ENCODE measurements around the gene CFAP45.

Gene CFAP45

DNA sequence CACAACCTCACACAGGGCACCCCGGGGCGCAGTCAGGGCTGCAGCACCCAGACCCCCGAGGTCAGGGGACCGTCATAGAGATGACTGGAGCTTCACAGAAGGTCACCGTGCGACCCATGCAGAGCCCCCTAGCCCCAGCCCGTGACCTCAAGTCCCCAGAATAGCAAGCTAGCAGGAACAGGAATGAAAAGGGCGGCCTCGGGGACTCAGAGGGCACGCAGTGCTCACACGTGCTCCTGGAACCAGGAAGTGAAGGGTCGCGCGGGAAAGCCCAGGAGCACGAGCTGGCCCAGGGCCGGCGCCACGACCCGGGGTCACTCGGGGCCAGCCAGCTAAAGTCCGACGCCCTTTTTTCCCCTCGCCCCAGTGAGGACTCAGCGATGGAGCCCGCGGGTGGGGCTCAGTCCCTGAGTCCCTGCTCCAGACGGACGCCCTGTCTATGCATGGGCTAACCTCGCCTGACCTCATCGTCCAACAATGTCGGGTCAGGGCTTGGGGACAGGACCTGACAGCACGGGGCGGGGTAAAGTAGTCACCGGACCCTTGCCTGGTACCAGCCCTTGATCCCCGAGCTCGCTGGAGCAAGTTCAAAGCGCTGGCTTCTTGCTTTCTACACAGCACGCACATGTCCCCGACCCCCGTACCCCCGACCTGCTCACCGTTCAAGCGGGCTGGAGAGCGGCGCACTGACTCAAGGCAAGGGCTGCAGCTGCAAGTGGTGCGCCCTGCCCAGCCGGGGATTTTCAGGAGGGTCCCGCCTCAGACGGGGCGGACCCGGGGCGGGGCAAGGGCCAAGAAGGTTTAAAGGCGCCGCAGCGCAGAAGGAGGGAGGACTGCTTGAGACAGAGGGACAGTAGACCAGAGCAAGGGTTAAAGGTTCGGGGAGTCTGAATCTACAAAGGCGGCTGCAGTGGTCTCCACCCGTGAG lies 25.1 kb upstream of the CFAP45 start, which contains the start of gene TAGLN2:
TSS of gene TAGLN2 (minus strand) at position 717 of the 928 bp plus-strand sequence. CDS start 4,998 bp downstream, outside the sequence.
- DNase-seq (ENCODE audit: low read depth in 2 of 3, low spot score in 2 of 3): peak; percentile 76 to 89 (median 84)

DNA sequence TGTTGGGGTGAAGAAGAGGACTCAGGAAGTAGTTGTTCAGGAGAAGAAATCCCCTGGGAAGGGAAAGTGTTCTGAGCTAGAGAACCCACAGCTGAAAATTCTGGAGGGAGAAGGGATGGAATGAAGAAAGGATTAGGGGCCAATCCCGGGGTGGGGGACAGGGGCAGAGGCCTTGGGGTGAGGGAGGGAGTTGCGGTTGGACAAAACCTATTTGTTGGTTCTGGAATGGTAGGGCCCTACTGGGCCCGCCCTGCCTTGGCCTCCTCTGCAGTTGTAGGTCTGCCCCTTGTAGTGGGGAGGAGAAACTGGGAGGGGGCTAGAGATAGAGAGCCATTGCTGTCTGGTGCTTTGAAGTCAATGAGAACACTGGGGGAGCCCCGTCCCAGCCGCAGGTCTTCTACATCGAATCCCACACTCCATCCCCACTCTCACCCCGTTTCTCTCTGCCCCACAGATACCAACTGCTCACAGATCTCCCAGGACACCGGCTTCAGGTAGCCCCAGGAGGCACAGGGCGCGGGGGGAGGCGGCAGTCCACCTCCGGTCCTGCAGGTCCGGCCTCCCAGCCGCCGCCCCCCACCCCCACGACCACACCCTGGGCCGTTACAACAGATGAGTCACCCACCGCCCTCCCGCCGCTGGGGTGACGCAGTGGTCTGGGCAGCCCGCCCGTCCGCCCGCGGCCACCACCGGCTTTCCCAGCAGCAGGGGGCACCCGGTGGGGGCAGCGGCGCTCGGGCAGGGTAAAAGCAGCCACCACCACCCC lies 24.2 kb upstream of the CFAP45 start:
- peak in 2 of 3 experiments; percentile 44 to 66 for DNase-seq (ENCODE audit: low read depth in 2 of 3, low spot score in 2 of 3)

DNA sequence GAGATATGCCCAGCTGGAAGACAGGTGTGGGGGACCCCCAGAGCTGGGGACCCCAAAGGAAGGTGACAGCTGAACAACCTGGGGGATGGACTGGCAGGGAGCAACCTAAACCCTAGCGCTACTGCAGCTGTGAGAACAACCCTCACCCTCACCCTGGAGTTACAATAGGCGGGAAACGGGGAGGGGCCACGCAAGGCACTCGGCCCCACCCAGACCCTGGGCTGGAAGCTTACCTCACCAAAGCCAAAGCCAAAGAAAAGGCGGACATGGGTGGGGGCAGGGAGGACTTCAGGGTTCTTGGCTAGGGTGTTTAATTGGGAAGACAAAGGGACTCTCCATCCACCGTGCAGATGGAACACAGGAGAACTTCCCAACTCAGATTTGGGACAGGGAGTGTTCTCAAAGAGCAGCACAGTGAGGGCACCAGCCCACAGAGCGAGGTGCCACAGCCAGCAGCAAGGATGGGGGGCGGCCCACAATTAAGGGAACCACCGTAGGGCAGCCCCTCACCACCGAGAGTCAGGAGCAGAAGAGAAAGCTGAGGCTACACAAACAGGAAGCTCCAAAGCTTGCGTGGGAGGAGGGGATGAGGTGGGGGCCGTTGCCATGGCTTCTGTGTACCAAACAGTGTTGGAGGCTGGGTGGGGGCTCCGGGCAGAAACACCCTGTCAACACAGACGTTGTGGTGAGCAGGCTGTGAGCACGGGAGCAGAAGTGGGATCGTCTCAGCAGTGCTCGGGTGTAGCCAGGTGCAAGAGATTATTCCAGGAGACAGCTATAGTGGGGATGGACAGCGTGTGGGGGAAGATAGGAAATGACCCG lies 23.4 kb upstream of the CFAP45 start:
- DNase-seq (ENCODE audit: low read depth in 2 of 3, low spot score in 2 of 3): peak in 2 of 3 experiments; percentile 44 to 67

DNA sequence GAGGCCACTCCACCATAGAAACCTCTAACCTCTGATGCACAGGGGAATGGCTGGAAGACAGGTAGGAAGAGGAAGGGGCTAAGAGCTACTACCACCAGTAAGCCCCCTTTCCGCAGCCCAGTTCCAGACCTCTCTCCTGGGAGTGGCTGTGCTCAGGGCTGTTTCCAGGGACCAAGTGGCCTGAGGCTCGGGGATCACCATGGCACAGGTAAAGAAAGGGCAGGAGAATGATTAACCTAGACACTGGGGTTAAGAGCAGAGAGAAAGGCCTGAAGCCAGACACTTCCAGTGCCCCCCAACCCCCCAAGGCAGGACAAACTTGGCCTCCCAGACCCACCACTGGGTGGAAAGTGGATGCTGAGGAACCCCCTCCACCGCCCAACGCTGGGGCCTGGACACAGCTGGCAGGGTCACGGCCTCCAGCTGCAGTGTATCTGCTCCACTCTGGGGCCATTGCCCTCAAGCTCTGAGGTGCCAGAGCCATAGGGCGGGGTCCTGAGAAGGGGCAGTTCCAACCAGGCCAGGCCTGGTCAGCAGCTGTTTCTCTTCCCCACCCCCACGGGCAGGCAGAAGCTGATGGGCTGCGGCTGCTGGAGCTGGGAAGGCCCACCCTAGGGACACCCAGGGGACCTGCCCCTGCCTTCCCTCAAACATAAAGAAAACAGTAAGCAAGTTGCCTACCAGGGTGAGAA lies 22.7 kb upstream of the CFAP45 start:
- no peak for DNase-seq (ENCODE audit: low read depth in 2 of 3, low spot score in 2 of 3)

DNA sequence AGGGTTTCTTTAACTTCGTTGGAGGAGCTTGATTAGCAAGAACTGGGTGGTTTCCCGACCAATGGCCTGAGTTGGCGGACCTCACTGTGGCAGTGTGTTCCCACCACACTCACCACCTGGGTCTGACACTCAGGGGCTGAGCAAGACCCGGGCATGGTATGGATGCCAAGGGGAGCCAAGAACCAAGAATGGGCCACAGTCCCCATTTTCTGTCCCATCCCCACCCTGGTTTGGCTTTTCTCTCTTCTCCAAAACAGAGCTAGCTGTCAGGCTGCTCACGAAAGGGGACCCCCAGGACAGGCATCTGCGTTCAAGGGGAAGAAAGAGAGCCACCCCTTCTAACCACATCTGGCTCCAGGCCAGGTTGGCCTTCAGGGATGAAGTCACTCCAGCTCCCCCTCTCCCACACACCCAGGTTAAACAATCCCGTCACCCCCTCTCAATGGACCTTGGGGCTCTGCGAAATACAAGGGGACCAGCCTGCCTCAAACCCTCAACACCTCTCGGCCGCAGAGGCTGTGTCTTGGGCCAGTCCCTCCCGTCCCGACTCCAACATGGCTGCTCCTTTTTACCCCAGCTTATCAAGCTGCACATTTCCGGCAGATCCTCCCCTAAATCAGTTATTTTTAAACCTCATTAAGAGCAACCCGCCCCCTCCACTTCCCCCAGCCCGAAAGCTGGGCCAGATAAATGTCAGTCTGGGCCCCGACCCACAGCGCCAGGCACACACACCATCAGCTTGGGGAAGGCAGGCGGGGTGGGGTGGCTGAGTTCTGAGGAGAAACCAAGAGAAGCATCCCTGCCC lies 21.9 kb upstream of the CFAP45 start:
- DNase-seq (ENCODE audit: low read depth in 2 of 3, low spot score in 2 of 3): peak in 1 of 3 experiments; percentile 17

DNA sequence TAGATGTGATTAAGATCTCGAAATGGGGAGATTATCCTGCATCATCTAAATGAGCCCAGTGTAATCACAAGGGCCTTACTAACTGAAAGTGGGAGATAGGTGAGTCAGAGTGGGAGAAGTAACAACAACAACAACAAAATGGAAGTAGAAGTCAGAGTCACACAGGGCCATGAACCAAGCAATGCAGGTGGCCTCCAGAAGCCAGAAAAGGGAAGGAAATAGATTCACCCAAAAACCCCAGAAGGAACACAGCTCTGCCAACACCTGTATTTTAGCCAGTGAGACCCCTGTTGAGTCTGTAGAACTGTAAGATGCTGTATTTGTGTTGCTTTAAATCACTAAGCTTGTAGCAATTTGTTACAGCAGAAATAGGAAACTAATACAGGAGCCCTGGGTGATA lies 21.3 kb upstream of the CFAP45 start:
- no peak for DNase-seq (ENCODE audit: low read depth in 2 of 3, low spot score in 2 of 3)

DNA sequence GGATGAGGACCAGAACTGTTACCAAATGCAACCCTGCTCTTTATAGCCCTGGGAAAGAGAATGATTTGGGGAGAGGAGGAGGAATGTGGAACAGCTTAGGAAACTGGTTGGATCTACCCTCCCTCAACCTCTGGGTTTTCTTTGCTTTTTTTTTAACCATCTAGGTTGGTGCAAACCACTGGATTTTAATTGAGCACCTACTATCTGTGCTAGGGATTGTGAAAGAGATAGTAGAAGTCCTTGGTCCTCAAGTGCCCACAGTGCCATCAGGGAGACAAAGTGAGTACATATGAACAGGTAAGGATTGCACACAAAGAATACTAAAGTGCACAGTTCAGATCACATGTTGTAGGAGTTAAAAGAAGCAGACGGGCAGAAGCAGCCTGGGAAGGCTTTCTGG lies 20.7 kb upstream of the CFAP45 start:
- no peak for DNase-seq (ENCODE audit: low read depth in 2 of 3, low spot score in 2 of 3)

DNA sequence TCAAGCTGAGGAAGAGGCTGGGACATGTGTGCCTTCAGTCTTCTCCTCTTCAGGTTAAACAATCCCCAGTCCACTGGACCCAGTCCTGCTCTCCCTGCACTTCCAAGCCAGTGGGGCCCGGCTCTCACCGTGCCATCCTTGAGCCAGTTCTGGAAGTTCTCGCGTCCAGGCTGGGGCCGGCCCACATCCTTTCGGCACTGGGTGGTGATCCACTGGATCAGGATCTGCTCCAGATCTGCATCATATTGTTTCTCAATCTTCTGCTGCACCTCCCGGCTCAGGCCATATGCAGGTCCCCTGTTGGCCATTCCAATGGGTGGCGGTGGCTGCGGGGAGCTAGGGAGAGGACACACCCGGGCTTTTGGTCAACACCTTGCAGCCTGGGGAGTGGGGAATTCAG lies 20.2 kb upstream of the CFAP45 start:
- DNase-seq (ENCODE audit: low read depth in 2 of 3, low spot score in 2 of 3): no peak

DNA sequence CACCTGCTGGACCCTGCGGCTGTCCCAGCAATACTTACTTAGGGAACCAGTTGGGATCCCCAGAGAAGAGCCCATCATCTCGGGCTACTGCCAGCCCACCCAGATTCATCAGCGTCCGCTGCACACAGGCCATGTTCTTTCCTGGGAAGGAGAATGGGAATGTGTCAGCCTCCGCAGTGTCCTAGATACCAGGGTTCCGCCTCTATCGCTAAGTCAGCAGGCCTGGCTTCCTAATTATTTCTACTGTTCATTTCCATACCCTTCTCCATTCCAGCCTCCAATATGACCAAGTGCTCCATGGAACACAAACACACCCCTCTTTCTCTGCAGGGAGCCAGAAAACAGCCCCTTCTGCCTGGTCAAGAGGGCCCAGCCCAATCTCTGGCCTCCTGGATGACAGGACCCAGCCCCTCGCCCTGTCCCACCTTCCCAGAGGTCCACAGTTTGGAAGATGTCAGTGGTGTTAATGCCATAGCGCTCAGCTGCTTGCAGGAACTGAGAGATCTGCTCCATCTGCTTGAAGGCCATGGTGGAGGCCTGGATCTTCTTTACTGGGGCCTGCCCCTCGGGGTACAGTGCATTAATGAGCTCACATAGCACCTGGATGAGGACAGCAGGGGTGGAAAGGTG lies 19.4 kb upstream of the CFAP45 start:
- DNase-seq (ENCODE audit: low read depth in 2 of 3, low spot score in 2 of 3): no peak

DNA sequence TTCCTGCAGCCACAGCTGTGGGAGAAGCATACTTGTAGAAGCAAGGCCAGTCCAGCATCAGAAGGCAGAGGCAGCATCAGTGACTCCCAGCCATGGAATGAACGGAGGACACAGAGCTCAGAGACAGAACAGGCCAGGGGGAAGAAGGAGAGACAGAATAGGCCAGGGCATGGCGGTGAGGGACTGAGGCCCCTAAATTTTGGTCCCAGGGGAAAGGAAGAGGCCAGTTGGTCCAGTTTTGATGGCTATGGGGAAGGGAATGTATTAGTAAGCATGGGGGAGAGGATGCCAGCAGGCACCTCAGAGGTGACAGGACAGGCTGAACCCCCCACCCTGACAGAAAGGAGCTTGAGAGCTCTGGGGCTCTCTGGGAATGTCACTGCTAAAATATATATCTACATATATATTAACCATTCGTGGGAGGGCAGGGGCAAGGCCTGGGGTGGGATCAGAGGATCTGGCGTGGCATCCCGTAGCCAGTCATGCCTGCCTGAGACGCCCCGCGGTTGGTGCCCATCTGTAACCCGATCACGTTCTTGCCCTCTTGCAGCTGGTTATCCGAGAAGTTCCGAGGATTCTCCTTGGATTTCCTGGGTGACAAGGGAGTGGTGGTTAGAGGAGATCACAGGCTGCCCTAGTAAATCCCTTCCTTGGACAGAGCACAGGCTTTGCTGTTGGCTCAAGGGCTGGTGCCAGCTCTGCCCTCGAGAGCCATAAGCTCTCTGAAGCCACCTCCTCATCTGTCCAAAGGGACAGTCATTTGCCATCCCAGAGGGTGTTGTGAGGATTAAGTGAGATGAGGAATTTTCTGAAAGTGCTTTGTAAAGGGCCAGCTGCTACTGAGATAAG lies 18.6 kb upstream of the CFAP45 start:
- DNase-seq (ENCODE audit: low read depth in 2 of 3, low spot score in 2 of 3): no peak

DNA sequence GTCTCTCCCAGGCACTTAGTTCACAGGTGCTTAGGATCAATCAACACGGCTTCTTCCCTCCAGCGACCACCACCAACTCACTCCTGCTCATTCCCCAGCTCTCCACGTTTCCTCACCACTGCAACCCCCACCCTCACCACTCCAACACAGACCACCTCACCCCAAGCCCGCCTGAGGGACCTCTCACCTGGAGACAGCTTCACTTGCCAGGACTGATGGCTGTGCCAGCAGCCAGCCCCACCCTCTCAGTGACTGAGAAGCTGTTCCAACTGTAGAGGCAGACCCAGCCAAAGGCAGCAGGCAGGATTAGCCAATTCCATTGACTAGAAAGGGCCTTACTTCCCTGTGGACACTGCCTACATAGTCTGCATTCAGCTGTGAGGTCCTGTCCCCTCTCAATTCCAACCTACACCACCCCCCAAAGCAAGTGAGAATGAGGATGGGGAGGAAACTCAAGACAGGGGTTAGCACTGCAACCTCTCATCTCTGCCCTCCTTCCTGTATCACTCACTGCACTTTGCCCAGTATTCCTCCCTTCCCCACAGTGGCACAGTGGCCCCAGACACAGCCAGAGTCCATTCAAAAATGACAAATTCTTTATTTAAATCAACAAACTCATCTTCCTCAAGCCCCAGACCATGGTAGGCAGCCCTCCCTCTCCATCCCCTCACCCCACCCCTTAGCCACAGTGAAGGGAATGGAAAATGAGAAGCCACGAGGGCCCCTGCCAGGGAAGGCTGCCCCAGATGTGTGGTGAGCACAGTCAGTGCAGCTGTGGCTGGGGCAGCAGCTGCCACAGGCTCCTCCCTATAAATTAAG lies 17.8 kb upstream of the CFAP45 start:
- no peak for DNase-seq (ENCODE audit: low read depth in 2 of 3, low spot score in 2 of 3)

DNA sequence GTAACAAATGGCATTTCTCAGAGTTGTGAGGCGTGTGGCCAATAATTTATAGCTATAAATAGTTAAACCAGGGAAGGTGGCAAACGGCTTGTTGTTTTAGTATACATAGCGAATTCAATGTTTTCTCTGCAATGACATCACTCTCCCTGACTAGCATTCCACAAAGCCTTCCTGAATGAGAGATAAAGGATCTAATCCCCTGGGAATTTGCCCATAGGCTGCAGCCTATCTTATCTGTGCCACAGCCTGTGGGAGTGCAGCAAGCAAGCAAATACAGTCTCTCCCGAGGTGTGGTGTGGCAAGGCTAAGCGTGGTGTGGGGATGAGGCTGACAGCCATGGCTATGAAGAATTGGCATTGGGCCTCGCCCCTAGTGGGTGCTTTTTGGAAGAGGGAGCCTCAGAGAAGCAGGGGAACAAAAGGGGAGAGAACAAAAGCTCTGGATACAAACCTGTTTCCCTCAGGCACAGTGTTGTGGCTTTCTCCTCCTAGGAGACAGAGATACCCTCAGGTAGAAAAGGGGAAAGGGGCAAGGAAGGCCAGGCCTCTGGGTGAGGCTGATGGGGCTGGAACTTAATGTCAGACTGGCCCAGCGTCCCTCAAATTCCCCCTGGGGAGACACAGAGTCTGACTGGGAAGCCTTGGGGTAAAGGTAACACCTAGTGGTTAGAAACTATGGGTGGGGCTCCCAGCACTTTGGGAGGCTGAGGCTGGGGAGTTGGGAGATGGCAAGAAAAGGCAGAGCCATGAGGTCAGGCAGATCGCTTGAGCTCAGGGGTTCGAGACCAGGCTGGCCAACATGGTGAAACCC lies 16.5 kb upstream of the CFAP45 start:
- DNase-seq (ENCODE audit: low read depth in 2 of 3, low spot score in 2 of 3): no peak

DNA sequence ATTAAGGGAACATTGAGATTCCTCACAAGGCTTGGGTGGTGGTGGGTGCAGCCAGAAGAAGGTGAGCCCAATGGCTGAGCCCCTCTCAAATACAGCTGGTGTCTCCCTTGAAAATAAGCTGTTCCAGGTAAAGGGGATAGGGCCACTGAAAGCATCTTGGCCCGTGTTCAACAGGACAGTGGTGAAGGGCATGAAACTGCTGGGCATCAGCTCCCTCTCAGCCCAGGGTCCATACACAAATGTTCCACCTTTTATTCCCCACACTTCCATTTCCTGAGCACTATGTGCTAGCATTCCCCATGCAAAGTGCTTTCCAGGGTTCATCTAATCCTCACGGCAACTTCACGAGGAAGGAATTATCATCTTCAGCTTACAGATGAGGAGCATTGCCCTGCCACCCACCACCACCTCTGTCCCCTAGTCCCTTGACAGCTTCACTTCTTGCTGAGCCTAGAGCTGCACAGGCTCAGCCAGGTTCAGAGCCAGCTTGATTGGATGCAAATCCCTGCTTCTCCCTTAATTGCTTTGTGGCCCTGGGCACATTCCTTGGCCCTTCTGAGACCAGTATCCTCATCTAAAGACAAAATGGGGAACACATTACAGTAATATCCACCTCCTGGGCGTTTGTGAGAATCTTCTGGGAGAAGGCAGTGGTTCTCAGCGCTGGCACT lies 15.7 kb upstream of the CFAP45 start:
- DNase-seq (ENCODE audit: low read depth in 2 of 3, low spot score in 2 of 3): no peak

DNA sequence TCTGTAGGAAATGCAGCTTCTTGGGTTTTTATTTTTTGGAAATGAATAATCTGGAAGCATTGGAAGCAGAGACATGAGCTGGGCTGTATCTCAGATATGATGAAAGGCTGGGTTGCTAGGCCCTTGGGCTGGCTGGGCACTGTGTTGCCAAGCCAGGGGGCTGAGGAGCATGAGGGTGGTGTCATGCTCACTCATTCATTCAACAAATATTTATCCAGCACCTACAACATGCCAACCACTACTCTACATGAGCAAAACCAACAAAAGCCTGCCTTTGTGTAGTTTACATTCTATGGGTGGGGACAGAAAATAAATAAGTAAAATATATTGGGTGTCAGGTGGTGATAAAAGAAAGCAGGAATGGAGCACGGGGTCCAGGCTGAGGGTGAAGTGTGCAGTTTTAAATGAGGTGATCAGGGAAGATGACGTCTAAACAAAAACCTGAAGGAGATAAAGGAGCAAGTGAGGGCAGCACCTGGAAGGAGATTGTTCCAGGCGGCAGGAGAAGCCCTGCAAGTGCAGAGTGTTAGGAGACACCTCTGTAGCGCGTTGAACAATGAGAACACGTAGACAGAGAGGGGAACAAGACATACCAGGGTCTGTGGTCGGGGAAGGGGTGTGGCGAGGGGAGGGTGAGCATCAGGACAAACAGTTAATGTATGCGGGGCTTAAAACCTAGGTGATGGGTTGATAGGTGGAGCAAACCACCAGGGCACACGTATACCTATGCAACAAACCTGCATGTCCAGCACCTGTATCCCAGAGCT lies 14.5 kb upstream of the CFAP45 start:
- no peak for DNase-seq (ENCODE audit: low read depth in 2 of 3, low spot score in 2 of 3)

DNA sequence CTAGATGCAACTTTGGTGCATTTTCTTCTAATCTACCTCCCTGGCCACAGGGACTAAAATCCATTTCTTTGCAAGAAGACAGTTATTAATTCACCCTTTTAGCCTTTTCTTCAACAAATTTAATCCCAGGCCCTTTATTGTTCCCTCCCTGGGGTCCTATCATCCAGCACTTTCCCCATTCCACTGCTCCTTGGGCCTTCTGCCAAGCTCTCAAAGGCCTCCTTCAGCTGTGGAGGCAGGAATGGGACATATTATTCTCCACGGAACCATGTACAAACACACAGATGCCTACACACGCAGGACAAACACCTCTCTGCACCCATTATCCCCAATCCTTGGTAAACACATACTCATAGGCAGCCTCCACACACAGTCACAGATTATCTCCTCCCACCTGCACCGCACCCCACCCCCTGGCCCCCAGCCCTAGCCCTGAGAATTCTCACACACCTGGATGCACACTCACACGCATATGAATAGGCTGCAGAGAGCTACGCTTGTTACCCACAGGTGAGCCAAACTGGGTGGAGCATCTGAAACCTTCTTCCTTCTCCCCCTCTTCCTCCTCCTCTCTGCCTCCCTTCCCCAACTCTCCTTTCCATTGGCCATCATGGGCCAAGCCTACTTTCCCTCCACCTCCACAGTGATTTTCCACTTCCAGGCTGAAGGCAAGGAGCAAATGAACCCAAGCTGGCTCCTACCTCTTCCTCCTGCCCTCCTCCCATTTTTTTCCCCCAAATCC lies 13.7 kb upstream of the CFAP45 start:
- DNase-seq (ENCODE audit: low read depth in 2 of 3, low spot score in 2 of 3): no peak
